Right cardiac atrium (tissue), 5 donors: Measurements from ENCODE around the gene ESF1. TPM values are rescaled to one million over a fixed set of nuclear protein-coding genes. Genes with fewer than 3 reads are reported as not detected.
"Not testable (repeated sequence)": the region's sequence is repeated elsewhere in the genome, so short reads cannot be mapped to it uniquely, and the experiment has no call there.

Experiments
- ATAC-seq, 2 donors: fragments of 200-7000 bp; cut with Tn5 transposase; one replicate each; pipeline versions ENCODE4 v1.8.0 to v1.9.1; 2020; ENCODE audit warnings: moderate library complexity in 2 of 2, mild to moderate bottlenecking in 1 of 2
- DNase-seq, 3 donors: peaks; one replicate each; pipeline ENCODE4 v3.0.0-alpha.2; 2020
- H3K27ac ChIP-seq: one replicate; pipeline ENCODE4 v1.5.1; 2013; ENCODE audit warnings: mild to moderate bottlenecking, low read length, control low read depth, moderate library complexity
- H3K27me3 ChIP-seq: one replicate; pipeline ENCODE4 v1.6.1; 2013; ENCODE audit not compliant: control insufficient read depth, insufficient read depth
- H3K4me1 ChIP-seq: one replicate; pipeline ENCODE4 v1.6.1; 2013; ENCODE audit warnings: low read length; ENCODE audit not compliant: control insufficient read depth, insufficient read depth
- H3K4me3 ChIP-seq: one replicate; pipeline ENCODE4 v1.5.1; 2013; ENCODE audit warnings: low read length, control low read depth
- H3K9me3 ChIP-seq: one replicate; pipeline ENCODE4 v1.6.1; 2013; ENCODE audit warnings: low read length; ENCODE audit not compliant: control insufficient read depth
- WGBS: extraction: QIAGEN DNeasy Blood & Tissue Kit; methylation state at CpG from one replicate; pipeline ENCODE4 v1.1.7; 2013; 5-methylcytosine and 5-hydroxymethylcytosine counted together
- intact Hi-C, 4 donors: fragments of 100-400 bp; cut with DNase I; formaldehyde crosslinking; loops; one replicate each; pipeline versions ENCODE4 v1.11.0 to v1.14.0; 2022 to 2023
- polyA plus RNA-seq: library from polyadenylated mRNA; stranded (reverse); fragments of 200-250 nt; gene quantifications from one replicate; pipeline ENCODE4 v1.2.3, GENCODE V29; 2013
- total RNA-seq, 4 donors: library from RNA; stranded (reverse); fragmentation: NEBNext Ultra II Directional; extraction: Animal tissue kit (Norgen Biotek cat#: 25700); gene quantifications; one replicate each; pipeline ENCODE4 v1.2.1, GENCODE V29; 2021
- donor health status: healthy with polysubstance abuse.
- donor health status: DM: no; HTN: yes; CAD: no.
- donor health status: DM: no; HTN: no; CAD: no.
- donor health status: DM: no; HTN: yes; CAD: no; lungs with severe emphysema.
- donor health status: DM: yes; HTN: yes; CAD: no.

ESF1 gene
- total and polyA plus RNA-seq, 5 donors = 10.8 to 16.6 (median 12.9) TPM

- no peaks in the 10 kb centered on the region for H3K4me1 ChIP-seq
- no peaks in the 10 kb centered on the region for H3K27me3 ChIP-seq
- DNase-seq = no peak
- H3K4me3 ChIP-seq = no peak overlapping the region
- ATAC-seq = no peak
- WGBS = 98% methylated on average over 1 of the region's 1 CpG
- no peaks in the 10 kb centered on the region for H3K9me3 ChIP-seq
- no peak overlapping the region for H3K27ac ChIP-seq
- intact Hi-C loops = no loop called here
These were observed 18.8 kb downstream of the ESF1 start for GRCh38 chr20:13765868-13766416.

GRCh38 chr20:13765299-13765698 lies 19.4 kb downstream of the ESF1 start:
- DNase-seq (no peak), ATAC-seq (no peak)
- Histone ChIP-seq H3K9me3 (no peaks in the 10 kb centered on the region), H3K27ac (no peak overlapping the region), H3K4me1 (no peaks in the 10 kb centered on the region), H3K27me3 (no peaks in the 10 kb centered on the region), H3K4me3 (no peak overlapping the region)
- intact Hi-C loops = no loop called here

GRCh38 chr20:13760451-13760946 lies 24.2 kb downstream of the ESF1 start:
- WGBS = 95% methylated on average over 32 of the region's 33 CpGs
- H3K27ac ChIP-seq, H3K4me1 ChIP-seq, H3K9me3 ChIP-seq, H3K27me3 ChIP-seq, H3K4me3 ChIP-seq, ATAC-seq, intact Hi-C loops: not testable (repeated sequence)
- peak in 2 of 3 donors; percentile 36 to 59 for DNase-seq

DNA sequence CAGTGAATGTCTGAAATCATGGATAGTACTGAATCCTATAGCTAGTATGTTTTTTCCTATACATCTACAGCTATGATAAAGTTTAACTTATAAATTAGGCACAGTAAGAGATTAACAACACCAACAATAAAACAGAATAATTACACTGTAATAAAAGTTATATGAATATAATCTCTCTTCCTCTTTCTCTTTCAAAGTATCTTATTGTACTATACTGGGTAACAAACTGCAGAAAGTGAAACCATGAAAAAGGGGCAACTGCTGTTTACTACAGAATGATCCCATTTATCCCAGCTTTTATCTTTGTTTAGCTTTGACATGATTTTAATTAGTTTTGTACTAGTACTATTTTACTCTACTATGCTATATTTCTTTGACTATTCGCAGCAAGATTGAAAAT lies 25.8 kb downstream of the ESF1 start:
- intact Hi-C loops = no loop called here
- no peak overlapping the region for H3K27ac ChIP-seq
- H3K4me3 ChIP-seq = no peak overlapping the region
- H3K27me3 ChIP-seq = no peaks in the 10 kb centered on the region
- ATAC-seq (no peak), DNase-seq (no peak)
- 98% methylated on average over 1 of the region's 1 CpG for WGBS
- no peaks in the 10 kb centered on the region for H3K4me1 ChIP-seq
- H3K9me3 ChIP-seq = no peaks in the 10 kb centered on the region

DNA sequence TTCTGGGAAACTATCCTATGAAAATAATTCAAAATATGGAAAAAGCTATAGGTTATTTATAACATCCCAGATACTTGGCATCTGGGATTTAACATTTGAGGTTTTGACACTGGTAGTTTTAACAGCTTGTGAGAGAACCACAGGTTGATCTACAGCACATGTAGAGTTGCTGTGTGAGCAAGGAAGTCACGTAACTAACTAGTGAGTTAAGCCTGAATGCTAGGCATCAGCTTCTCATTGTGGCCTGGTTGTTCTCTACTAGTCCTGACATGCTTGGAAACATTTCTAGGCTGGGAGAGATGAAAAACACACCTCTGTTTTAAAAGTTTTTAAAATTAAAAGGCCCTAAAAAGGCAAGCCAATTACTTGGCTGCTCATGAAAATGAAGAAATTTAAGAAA lies 28.2 kb downstream of the ESF1 start:
- 96% methylated on average over 1 of the region's 1 CpG for WGBS
- Histone ChIP-seq H3K4me1 (no peaks in the 10 kb centered on the region), H3K27ac (no peak overlapping the region), H3K27me3 (no peaks in the 10 kb centered on the region), H3K4me3 (no peak overlapping the region), H3K9me3 (no peaks in the 10 kb centered on the region)
- intact Hi-C loops = no loop called here
- DNase-seq = no peak
- ATAC-seq = no peak

DNA sequence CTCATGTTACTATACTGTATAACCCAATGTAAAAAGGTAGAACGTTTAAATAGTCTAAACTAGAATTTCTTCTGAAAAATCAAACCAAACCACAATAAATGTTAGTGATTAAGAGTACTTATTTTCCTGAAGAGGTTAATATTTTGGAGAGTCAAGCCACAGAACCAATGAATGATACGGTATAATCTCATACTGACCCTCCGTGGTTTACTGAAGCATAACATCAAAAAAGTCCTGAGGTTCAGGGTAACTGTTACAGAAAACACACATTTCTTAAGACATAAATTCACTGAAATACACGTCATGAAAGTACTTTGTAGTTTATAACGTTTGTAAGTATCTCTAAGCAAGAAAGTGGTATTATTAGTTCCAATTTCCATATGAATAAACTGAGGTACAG lies 28.9 kb downstream of the ESF1 start:
- ATAC-seq (no peak), DNase-seq (no peak)
- H3K9me3 ChIP-seq = no peaks in the 10 kb centered on the region
- no peak overlapping the region for H3K27ac ChIP-seq
- intact Hi-C loops = no loop called here
- 76% methylated on average over 5 of the region's 5 CpGs for WGBS
- H3K4me1 ChIP-seq = no peaks in the 10 kb centered on the region
- no peaks in the 10 kb centered on the region for H3K27me3 ChIP-seq
- no peak overlapping the region for H3K4me3 ChIP-seq

GRCh38 chr20:13753436-13754036 lies 31.2 kb downstream of the ESF1 start:
- WGBS = 87% methylated on average over 2 of the region's 2 CpGs
- Histone ChIP-seq H3K4me3 (no peak overlapping the region), H3K4me1 (no peaks in the 10 kb centered on the region), H3K9me3 (no peaks in the 10 kb centered on the region), H3K27ac (no peak overlapping the region), H3K27me3 (no peaks in the 10 kb centered on the region)
- intact Hi-C loops = no loop called here
- no peak for DNase-seq
- ATAC-seq = no peak

DNA sequence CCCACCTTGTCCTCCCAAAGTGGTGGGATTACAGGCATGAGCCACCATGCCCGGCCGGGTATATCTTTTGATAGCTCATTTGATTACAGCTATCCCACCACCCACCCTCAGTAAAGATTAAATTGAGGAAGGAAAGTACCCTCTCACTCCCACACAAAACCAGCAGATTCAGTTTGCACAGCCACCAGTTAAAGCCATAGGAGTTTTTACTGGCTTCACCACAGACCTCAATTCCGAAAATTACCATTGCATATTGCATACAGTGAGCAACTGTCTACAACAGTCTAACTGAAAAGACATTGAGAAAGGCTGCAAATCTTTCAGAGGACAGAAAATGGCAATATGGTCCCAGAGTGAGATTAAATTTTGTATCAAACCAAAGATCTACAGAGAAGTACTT lies 34.9 kb downstream of the ESF1 start:
- intact Hi-C loops = no loop called here
- Histone ChIP-seq H3K27ac (no peak overlapping the region), H3K9me3 (no peaks in the 10 kb centered on the region), H3K4me1 (no peaks in the 10 kb centered on the region), H3K4me3 (no peak overlapping the region), H3K27me3 (no peaks in the 10 kb centered on the region)
- DNase-seq (no peak), ATAC-seq (no peak)
- WGBS = 98% methylated on average over 3 of the region's 3 CpGs

GRCh38 chr20:13745784-13746183 lies 38.9 kb downstream of the ESF1 start:
- ATAC-seq = no peak
- H3K27me3 ChIP-seq = no peaks in the 10 kb centered on the region
- no peaks in the 10 kb centered on the region for H3K4me1 ChIP-seq
- 91% methylated on average over 2 of the region's 2 CpGs for WGBS
- no peaks in the 10 kb centered on the region for H3K9me3 ChIP-seq
- no peak overlapping the region for H3K27ac ChIP-seq
- no peak for DNase-seq
- intact Hi-C loops = no loop called here
- H3K4me3 ChIP-seq = no peak overlapping the region

DNA sequence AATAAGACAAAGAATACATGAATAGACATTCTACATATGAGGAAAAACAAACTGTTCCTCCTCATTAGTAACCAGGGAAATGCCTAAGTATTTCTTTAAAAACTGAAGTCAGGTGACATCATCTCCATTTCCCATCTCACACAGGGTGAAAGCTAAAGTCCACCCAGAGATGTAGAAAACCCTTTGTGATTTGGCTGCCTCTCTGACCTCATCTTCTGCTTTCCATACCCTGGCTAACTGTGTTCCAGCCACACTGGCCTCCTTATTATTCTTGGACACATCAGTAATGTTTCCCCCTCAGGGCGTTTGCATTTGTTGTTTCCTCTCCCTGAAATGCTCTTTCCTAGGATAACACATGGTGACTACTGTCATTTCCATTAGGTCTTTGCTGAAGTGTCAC lies 40.4 kb downstream of the ESF1 start:
- intact Hi-C loops = no loop called here
- H3K9me3 ChIP-seq = no peaks in the 10 kb centered on the region
- no peak for DNase-seq
- H3K4me1 ChIP-seq = peaks cover 3% of the 10 kb centered on the region
- no peaks in the 10 kb centered on the region for H3K27me3 ChIP-seq
- H3K27ac ChIP-seq = no peak overlapping the region
- 37% methylated on average over 1 of the region's 1 CpG for WGBS
- no peak overlapping the region for H3K4me3 ChIP-seq
- peak in 1 of 2 donors; percentile 70 for ATAC-seq

- DNase-seq (no peak), ATAC-seq (no peak)
- no peaks in the 10 kb centered on the region for H3K27me3 ChIP-seq
- H3K4me1 ChIP-seq = peaks cover 7% of the 10 kb centered on the region
- H3K4me3 ChIP-seq = no peak overlapping the region
- 97% methylated on average over 6 of the region's 6 CpGs for WGBS
- intact Hi-C loops = no loop called here
- H3K9me3 ChIP-seq = no peaks in the 10 kb centered on the region
- no peak overlapping the region for H3K27ac ChIP-seq
These were observed 42.8 kb downstream of the ESF1 start for GRCh38 chr20:13741879-13742278.
